Endothelial cell of umbilical vein (primary cell): ENCODE measurements around the gene FBXO11.

Experiments
- EZH2 ChIP-seq: IDR thresholded peaks from 2 replicates; pipeline ENCODE4 v1.6.1; 2012; ENCODE audit warnings: borderline replicate concordance, low read depth, mild to moderate bottlenecking, moderate library complexity, low read length, inconsistent platforms; ENCODE audit not compliant: severe bottlenecking
- POLR2A ChIP-seq: IDR thresholded peaks from 2 replicates; pipeline ENCODE4 v1.6.1; 2012; ENCODE audit warnings: low read depth, mild to moderate bottlenecking, control low read depth, low read length

DNA sequence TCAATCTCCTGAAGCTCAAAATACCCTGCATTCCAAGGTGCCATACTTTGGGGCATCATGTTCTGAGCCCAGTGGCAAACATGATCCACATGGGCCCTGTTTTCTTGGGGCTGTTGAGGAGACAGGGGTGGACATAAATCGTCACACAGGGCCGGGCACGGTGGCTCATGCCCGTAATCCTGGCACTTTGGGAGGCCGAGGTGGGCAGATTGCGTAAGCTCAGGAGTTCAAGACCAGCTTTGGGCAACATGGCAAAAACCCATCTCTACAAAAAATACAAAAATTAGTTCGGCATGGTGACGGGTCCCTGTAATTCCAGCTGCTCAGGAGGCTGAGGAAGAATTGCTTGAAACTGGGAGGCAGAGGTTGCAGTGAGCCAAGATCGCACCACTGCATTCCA, 137.0 kb downstream of the FBXO11 start:
- TF ChIP-seq EZH2 (no peak), POLR2A (no peak)
